Right lobe of liver (tissue), 6 donors: ENCODE results near the gene APOL6. TPM values are rescaled to one million over a fixed set of nuclear protein-coding genes. Genes with fewer than 3 reads are reported as not detected.
A peak's percentile ranks its signal among the peaks of the same experiment; 100 is the strongest.

ENCODE experiments used
- ATAC-seq, 4 donors: fragments of 200-7000 bp; cut with Tn5 transposase; one replicate each; pipeline ENCODE4 v1.9.1; 2020; ENCODE audit warnings: mild to moderate bottlenecking in 4 of 4, moderate library complexity in 4 of 4
- DNase-seq, 3 donors: peaks; one replicate each; pipeline ENCODE4 v3.0.0-alpha.2; 2020
- H3K27ac ChIP-seq, 3 donors: fragments of 200-600 bp; one replicate each; pipeline ENCODE4 v1.8.0; 2022
- H3K27me3 ChIP-seq, 2 donors: fragments of 200-600 bp; one replicate each; pipeline ENCODE4 v1.8.0; 2022
- H3K36me3 ChIP-seq, 4 donors: fragments of 200-600 bp; sonication (generic) in 1 of 4; one replicate each; pipeline versions ENCODE4 v1.5.1 to v1.8.0; 2017 to 2022; ENCODE audit warnings: control low read depth in 1 of 4
- H3K4me1 ChIP-seq, 4 donors: fragments of 200-600 bp; sonication (generic) in 1 of 4; one replicate each; pipeline versions ENCODE4 v1.5.1 to v1.8.0; 2017 to 2022; ENCODE audit warnings: control low read depth in 1 of 4
- H3K4me3 ChIP-seq, 3 donors: fragments of 200-600 bp; one replicate each; pipeline ENCODE4 v1.8.0; 2022
- H3K9me3 ChIP-seq, 4 donors: fragments of 200-600 bp; sonication (generic) in 1 of 4; one replicate each; pipeline versions ENCODE4 v1.5.1 to v1.8.0; 2017 to 2022; ENCODE audit warnings: control low read depth in 1 of 4
- CTCF ChIP-seq, 4 donors: fragments of 200-600 bp in 3 of 4; fragments of 450-650 bp in 1 of 4; IDR thresholded peaks; one replicate each; pipeline versions ENCODE4 v1.5.1 to v1.8.0; 2016 to 2022; ENCODE audit warnings: antibody characterized with exemption in 4 of 4, mild to moderate bottlenecking in 2 of 4
- POLR2A ChIP-seq: fragments of 450-650 bp; IDR thresholded peaks from one replicate; pipeline ENCODE4 v1.6.1; 2017; ENCODE audit warnings: antibody characterized with exemption, mild to moderate bottlenecking
- WGBS: methylation state at CpG from one replicate; pipeline ENCODE4 v1.1.6; 2018; ENCODE audit warnings: low coverage, low lambda C conversion rate; ENCODE audit not compliant: insufficient coverage; ENCODE audit errors: missing lambda C conversion rate; 5-methylcytosine and 5-hydroxymethylcytosine counted together
- intact Hi-C, 2 donors: fragments of 100-400 bp; cut with DNase I; formaldehyde crosslinking; loops; one replicate each; pipeline versions ENCODE4 v1.11.2 to v1.14.1; 2022
- total RNA-seq, 6 experiments: library from RNA; depleted of rRNA in 2 of 6; stranded (reverse); fragments of >200 nt in 2 of 6; fragmentation: NEBNext Ultra II Directional in 3 of 6; extraction: Animal tissue kit (Norgen Biotek cat#: 25700) in 3 of 6; gene quantifications; one replicate each; pipeline versions ENCODE4 v1.1.0 to v1.2.4, GENCODE V29; 2016 to 2023
- donor health status: DM: no; HTN: yes; CAD: no.
- donor health status: DM: no; HTN: no; CAD: no.
- donor health status: DM: no; HTN: no; CAD: no.
- donor health status: DM: no; HTN: yes; CAD: no.
- donor health status: DM: no; HTN: yes; CAD: no.

Gene APOL6
- total RNA-seq, 6 experiments from 2014 or later, result 33.5 to 42.7 (median 39.6) TPM

GRCh38 chr22:35703861-35704584, 55.8 kb downstream of the APOL6 start:
- 62% methylated on average over 2 of the region's 7 CpGs for WGBS

GRCh38 chr22:35705141-35705540, 56.9 kb downstream of the APOL6 start:
- Histone ChIP-seq H3K27ac (no peak overlapping the region), H3K4me3 (no peak overlapping the region), H3K4me1 (peaks cover 0 to 14% (median 6%) of the 10 kb centered on the region in 4 donors), H3K36me3 (no peaks in the 10 kb centered on the region), H3K27me3 (no peaks in the 10 kb centered on the region), H3K9me3 (no peaks in the 10 kb centered on the region)
- DNase-seq (no peak), ATAC-seq (no peak)
- WGBS, result 77% methylated on average over 2 of the region's 3 CpGs
- intact Hi-C loops, result no loop called here
- TF ChIP-seq CTCF (IDR thresholded peaks at IDR 0.05), result no peak
- no peak for TF ChIP-seq POLR2A

More at GRCh38 chr22:35703861-35704584, 55.8 kb downstream of the APOL6 start:
- Histone ChIP-seq H3K36me3 (no peaks in the 10 kb centered on the region), H3K27me3 (no peaks in the 10 kb centered on the region), H3K4me3 (no peak overlapping the region), H3K27ac (no peak overlapping the region), H3K9me3 (no peaks in the 10 kb centered on the region), H3K4me1 (peaks cover 0 to 4% (median 1%) of the 10 kb centered on the region in 4 donors)
- ATAC-seq, result no peak
- TF ChIP-seq CTCF (IDR thresholded peaks at IDR 0.05), result no peak
- no peak for TF ChIP-seq POLR2A
- intact Hi-C loops, result no loop called here
- DNase-seq, result no peak

- Histone ChIP-seq H3K4me1 (peaks cover 0 to 22% (median 8%) of the 10 kb centered on the region in 4 donors), H3K36me3 (no peaks in the 10 kb centered on the region), H3K27me3 (no peaks in the 10 kb centered on the region), H3K27ac (no peak overlapping the region), H3K9me3 (no peaks in the 10 kb centered on the region), H3K4me3 (no peak overlapping the region)
- peak in 1 of 4 donors; percentile 36 for ATAC-seq
- DNase-seq, result no peak
- no peak for TF ChIP-seq POLR2A
- intact Hi-C loops, result no loop called here
- 33% methylated on average over 7 of the region's 7 CpGs for WGBS
These were observed 60.2 kb downstream of the APOL6 start for GRCh38 chr22:35708453-35708852.

GRCh38 chr22:35708917-35709316, 60.7 kb downstream of the APOL6 start:
- ATAC-seq (no peak), DNase-seq (no peak)
- WGBS, result 72% methylated on average over 7 of the region's 7 CpGs
- Histone ChIP-seq H3K4me1 (peaks cover 0 to 22% (median 8%) of the 10 kb centered on the region in 4 donors), H3K36me3 (no peaks in the 10 kb centered on the region), H3K27ac (no peak overlapping the region), H3K9me3 (no peaks in the 10 kb centered on the region), H3K4me3 (no peak overlapping the region), H3K27me3 (no peaks in the 10 kb centered on the region)
- no peak for TF ChIP-seq CTCF (IDR thresholded peaks at IDR 0.05)
- TF ChIP-seq POLR2A, result no peak
- intact Hi-C loops, result no loop called here

GRCh38 chr22:35711336-35711735, 63.1 kb downstream of the APOL6 start:
- WGBS, result 80% methylated on average over 4 of the region's 4 CpGs
- intact Hi-C loops, result no loop called here

More at GRCh38 chr22:35711336-35711735, 63.1 kb downstream of the APOL6 start:
- ATAC-seq, result no peak
- no peaks in the 10 kb centered on the region for H3K27me3 ChIP-seq
- H3K4me3 ChIP-seq, result no peak overlapping the region
- H3K27ac ChIP-seq, result no peak overlapping the region
- H3K36me3 ChIP-seq, result no peaks in the 10 kb centered on the region
- no peak for TF ChIP-seq POLR2A
- no peak for TF ChIP-seq CTCF (IDR thresholded peaks at IDR 0.05)
- peaks cover 0 to 22% (median 8%) of the 10 kb centered on the region in 4 donors for H3K4me1 ChIP-seq
- no peaks in the 10 kb centered on the region for H3K9me3 ChIP-seq
- DNase-seq, result no peak
